Measurements from ENCODE around the gene GNPTG.
A peak's percentile ranks its signal among the peaks of the same experiment; 100 is the strongest.

The GNPTG gene

DNA sequence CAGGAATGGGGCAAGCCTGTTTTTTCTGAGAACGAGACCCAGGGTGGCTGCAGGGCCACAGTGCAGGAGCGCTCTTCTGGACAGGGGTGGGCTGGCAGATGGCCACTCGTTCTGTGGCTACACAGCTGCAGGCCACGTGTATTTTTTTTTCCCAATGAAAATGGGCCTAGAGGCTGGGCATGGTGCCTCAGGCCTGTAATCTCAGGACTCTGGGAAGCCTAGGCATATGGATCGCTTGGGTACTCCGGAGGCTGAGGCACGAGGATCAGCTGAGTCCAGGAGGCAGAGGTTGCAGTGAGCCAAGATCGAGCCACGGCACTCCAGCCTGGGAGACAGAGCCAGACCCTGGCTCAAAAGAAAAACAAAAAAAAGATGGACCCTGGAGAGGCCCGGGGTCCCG is 56.0 kb downstream of the GNPTG start:
- H3K27ac ChIP-seq: peak overlapping the region in 10 of 21 experiments; percentile 31 to 61 (median 42)
- peak overlapping the region in 6 of 7 experiments; percentile 14 to 49 (median 40) for H3K4me3 ChIP-seq

- H3K27ac ChIP-seq: peak overlapping the region in 14 of 21 experiments; percentile 1 to 69 (median 41)
- peak overlapping the region; percentile 14 to 49 (median 40) for H3K4me3 ChIP-seq
Measured at GRCh38 chr16:1408171-1408837, 56.6 kb downstream of the GNPTG start.

GRCh38 chr16:1412847-1413246 is 61.1 kb downstream of the GNPTG start:
- H3K4me3 ChIP-seq: no peak overlapping the region
- H3K27ac ChIP-seq: no peak overlapping the region

Data from skin epidermis (tissue), 12 donors.